Thyroid gland (tissue), 4 donors: Measurements from ENCODE around the gene NEU3.

ENCODE experiments used
- POLR2A ChIP-seq, 2 donors: fragments of 450-650 bp; IDR thresholded peaks; one replicate each; pipeline ENCODE4 v1.6.1; 2017; ENCODE audit warnings: antibody characterized with exemption in 2 of 2, mild to moderate bottlenecking in 2 of 2, moderate library complexity in 1 of 2
- TF ChIP-seq, protein P1 (sequence below), 6 experiments: fragments of 200-600 bp in 3 of 6; fragments of 450-650 bp in 3 of 6; sonication (generic) in 3 of 6; IDR thresholded peaks; one replicate each; pipeline ENCODE4 v1.5.1; 2016 to 2019; ENCODE audit warnings: antibody characterized with exemption in 6 of 6, mild to moderate bottlenecking in 2 of 6, inconsistent platforms in 1 of 6, moderate library complexity in 1 of 6

DNA sequence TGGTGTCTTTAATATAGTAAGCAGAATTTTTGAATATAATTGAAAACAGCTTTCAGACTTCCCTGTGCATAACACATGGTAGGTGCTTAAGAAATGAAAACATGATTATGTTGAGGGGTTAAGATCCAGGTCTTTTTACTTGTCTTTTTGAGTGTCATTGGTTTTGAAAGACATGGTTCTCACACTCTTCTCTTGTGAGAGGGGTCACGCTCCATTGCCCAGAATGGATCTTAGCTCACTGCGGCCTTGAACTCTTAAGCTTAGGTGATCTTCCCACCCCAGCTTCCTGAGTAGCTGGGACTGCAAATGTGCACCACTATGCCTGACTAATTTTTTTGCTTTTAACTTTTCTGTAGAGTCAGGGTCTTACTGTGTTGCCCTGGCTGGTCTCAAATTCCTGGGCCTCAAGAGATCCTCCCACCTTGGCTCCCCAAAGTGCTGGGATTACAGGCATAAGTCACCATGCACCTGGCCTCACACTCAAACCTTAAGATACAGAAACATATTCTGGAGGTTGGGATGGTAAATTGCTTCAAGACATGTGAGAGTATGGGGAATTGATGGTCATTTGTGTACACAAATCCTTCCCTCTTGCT, 38.3 kb upstream of the NEU3 start:
- TF ChIP-seq, protein P1, sequence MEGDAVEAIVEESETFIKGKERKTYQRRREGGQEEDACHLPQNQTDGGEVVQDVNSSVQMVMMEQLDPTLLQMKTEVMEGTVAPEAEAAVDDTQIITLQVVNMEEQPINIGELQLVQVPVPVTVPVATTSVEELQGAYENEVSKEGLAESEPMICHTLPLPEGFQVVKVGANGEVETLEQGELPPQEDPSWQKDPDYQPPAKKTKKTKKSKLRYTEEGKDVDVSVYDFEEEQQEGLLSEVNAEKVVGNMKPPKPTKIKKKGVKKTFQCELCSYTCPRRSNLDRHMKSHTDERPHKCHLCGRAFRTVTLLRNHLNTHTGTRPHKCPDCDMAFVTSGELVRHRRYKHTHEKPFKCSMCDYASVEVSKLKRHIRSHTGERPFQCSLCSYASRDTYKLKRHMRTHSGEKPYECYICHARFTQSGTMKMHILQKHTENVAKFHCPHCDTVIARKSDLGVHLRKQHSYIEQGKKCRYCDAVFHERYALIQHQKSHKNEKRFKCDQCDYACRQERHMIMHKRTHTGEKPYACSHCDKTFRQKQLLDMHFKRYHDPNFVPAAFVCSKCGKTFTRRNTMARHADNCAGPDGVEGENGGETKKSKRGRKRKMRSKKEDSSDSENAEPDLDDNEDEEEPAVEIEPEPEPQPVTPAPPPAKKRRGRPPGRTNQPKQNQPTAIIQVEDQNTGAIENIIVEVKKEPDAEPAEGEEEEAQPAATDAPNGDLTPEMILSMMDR (IDR thresholded peaks at IDR 0.05) = no peak
- no peak for TF ChIP-seq POLR2A (IDR thresholded peaks at IDR 0.05)
